GM12801 (cell line): ENCODE results near the gene MYH6.

Experiments
- TF ChIP-seq, protein P1 (sequence below): IDR thresholded peaks from one replicate; pipeline ENCODE4 v1.5.1; 2011; ENCODE audit warnings: control low read depth; ENCODE audit not compliant: insufficient read length; ENCODE audit errors: extremely low read depth

MYH6 gene

DNA sequence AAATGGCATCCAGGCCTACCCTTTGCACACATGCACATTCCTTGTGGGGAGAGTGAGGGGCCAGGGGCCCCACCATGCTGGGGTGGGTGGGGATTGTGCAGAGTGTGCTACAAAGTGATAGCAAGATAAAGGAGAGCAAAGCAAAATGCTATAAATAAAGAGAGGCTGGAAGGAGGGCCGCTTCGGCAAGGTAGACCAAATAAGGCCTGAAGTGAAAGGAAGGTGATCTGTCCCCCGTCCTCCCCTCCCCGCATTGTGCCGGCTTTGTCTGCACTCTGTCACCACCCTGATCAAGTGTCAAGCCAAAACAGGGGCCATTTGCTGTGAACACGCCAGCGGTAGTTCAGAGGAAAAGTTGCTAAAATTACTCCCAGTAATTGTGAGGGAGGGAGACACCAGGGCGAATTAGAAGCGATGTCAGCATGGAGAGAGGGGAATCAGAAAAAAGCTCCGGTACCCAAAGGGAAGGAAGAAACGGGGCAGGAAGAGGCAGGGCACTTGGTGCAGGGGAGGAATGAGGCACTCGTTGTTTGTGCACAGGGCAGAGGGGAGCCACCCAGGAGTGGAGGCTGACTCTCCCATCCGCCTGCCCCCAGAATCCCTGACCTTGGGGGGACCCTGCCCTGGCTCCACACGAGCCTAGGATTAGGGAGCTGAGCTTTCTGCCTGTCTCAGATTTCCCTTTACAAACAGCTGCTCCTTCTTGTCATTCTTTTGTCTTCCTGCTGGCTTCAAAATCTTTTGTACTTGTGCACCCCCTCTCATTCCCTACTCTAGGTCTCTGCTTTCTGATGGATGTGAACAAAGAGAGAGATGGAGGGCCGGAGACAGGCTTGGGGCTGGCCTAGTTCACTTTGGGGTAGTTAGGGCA is 30.3 kb upstream of the MYH6 start:
- TF ChIP-seq, protein P1, sequence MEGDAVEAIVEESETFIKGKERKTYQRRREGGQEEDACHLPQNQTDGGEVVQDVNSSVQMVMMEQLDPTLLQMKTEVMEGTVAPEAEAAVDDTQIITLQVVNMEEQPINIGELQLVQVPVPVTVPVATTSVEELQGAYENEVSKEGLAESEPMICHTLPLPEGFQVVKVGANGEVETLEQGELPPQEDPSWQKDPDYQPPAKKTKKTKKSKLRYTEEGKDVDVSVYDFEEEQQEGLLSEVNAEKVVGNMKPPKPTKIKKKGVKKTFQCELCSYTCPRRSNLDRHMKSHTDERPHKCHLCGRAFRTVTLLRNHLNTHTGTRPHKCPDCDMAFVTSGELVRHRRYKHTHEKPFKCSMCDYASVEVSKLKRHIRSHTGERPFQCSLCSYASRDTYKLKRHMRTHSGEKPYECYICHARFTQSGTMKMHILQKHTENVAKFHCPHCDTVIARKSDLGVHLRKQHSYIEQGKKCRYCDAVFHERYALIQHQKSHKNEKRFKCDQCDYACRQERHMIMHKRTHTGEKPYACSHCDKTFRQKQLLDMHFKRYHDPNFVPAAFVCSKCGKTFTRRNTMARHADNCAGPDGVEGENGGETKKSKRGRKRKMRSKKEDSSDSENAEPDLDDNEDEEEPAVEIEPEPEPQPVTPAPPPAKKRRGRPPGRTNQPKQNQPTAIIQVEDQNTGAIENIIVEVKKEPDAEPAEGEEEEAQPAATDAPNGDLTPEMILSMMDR: no peak

DNA sequence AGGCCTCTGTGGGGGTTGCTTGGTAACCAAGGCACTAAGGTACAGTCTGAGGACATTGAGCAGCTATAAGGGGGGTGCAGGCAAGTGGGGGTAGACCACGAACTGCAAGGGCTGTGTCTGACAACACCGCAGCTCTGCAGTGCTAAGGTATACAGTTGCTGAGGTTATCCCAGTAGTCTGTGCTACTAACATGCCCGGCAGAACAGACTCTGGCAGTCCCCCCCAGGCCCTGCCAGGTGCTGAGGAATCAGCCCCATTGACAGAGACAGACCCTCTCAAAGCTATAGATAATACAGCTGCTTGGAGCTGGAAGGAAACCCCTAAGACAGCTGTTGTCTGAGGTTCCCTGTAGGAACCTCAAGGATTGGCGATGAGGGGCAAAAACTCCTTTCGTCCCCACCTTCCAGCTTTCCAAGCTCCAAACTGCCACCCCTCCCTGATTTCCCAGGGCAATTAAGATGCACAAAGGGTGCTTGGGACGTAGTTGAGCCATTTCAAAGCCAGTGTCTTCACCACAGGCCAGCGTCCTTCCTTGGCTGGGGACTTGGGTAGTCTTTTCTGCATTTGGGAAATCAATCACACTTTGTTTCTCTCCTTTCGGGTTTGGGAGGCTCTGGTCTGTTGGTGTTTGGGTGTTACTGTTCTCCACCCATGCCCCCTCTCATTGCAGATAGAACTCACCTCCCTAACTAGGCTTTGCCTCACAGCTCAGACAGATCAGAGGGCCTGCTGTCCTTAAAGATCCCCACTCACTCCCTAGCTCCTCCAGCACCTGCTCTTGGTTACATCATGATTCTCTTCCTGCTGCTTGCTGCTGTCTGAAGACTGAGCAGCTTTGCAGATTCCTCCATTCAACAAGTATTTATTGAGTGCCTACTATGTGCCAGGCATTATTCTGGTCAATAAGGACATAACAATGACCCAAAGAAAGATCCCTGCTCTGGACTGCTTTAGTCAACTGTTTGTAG is 29.3 kb upstream of the MYH6 start:
- TF ChIP-seq, protein P1: no peak

GRCh38 chr14:23436327-23437132 is 28.5 kb upstream of the MYH6 start:
- TF ChIP-seq, protein P1: no peak

GRCh38 chr14:23435543-23436326 is 27.7 kb upstream of the MYH6 start, which contains the start of gene MYH7:
MYH7 (minus strand) TSS chr14:23435660; CDS start chr14:23433732, 1,928 bp downstream.
- TF ChIP-seq, protein P1: no peak

- TF ChIP-seq, protein P1: no peak
These were observed 26.6 kb upstream of the MYH6 start for GRCh38 chr14:23434488-23435222.

DNA sequence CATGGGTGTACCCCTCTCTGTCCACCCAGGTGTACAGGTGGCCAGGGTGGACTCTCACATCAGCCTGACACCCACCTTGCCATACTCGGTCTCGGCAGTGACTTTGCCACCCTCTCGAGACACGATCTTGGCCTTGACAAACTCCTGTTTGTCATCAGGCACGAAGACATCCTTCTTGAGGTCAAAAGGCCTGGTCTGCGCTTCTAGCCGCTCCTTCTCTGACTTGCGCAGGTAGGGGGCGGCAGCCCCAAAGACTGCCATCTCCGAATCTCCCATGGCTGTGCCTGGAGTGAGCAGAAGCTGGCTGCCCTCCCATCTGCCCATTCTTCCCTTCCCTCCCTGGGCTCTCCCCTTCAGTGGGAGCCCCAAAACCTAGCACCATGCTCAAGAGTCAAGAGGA is 25.4 kb upstream of the MYH6 start:
- TF ChIP-seq, protein P1: no peak
